ENCODE measurements around the gene SIX3. TPM values are rescaled to one million over a fixed set of nuclear protein-coding genes. Genes with fewer than 3 reads are reported as not detected.

SIX3 gene
- total RNA-seq, 1 donor from 2014 or later, result not detected

DNA sequence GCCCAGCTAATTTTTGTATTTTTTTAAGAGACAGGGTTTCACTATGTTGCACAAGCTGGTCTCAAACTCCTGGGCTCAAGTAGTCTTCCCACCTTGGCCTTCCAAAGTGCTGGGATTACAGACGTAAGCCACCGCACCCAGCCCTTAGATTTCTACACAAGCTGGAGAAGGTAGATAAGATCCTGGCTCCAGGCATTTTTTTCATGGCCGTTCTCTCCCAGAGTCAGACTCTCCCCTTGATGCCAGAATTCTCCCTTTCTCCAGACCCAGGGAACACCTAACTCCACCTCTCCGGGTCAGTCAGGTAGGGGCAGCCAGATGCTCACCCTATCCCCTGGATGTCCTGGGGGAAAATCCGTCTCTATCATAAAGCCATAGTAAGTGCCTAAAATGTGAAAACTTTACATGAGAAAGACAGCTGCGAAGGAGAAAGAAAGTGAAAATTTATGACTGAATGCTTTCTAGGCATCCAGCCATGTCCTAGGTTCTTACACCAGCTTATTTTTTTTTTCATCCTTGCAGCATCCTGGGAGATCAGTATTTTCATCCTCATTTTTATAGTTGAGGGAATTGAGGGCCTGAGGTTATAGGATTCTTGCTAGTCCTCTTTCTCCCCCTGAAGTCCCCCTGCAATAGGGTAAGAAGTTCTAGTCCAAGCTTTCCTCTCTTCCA, 16.3 kb downstream of the SIX3 start:
- TF ChIP-seq, protein P1, sequence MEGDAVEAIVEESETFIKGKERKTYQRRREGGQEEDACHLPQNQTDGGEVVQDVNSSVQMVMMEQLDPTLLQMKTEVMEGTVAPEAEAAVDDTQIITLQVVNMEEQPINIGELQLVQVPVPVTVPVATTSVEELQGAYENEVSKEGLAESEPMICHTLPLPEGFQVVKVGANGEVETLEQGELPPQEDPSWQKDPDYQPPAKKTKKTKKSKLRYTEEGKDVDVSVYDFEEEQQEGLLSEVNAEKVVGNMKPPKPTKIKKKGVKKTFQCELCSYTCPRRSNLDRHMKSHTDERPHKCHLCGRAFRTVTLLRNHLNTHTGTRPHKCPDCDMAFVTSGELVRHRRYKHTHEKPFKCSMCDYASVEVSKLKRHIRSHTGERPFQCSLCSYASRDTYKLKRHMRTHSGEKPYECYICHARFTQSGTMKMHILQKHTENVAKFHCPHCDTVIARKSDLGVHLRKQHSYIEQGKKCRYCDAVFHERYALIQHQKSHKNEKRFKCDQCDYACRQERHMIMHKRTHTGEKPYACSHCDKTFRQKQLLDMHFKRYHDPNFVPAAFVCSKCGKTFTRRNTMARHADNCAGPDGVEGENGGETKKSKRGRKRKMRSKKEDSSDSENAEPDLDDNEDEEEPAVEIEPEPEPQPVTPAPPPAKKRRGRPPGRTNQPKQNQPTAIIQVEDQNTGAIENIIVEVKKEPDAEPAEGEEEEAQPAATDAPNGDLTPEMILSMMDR (IDR thresholded peaks at IDR 0.05), result no peak
- Histone ChIP-seq H3K9me3 (no peaks in the 10 kb centered on the region), H3K36me3 (no peaks in the 10 kb centered on the region), H3K4me3 (no peak overlapping the region), H3K27me3 (ENCODE audit: low read depth) (peaks cover 52% of the 10 kb centered on the region), H3K27ac (no peak overlapping the region), H3K4me1 (peaks cover 21% of the 10 kb centered on the region)
- DNase-seq (no peak), ATAC-seq (no peak)
- intact Hi-C loops (cut with DNase I), result no loop called here

DNA sequence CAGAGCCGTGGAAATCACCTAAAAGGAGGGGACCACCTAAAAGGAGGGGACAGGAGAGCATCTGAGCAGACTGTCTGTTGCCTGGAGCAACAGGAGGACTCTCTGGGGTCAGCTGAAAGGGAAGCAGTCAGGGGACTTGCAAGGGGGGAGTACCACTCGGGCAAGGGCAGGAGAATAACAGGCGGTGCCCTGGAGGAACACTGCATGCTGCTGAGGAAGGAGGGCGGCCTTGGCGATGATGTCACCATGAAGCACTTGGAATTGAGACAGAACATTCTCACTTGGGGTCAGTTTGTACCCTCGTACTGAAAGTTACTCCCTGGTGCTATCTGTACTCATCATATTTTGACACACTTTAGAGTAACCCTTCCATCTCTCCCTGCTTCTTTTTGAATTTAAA, 18.4 kb downstream of the SIX3 start:
- ATAC-seq (no peak), DNase-seq (no peak)
- TF ChIP-seq, protein P1 (IDR thresholded peaks at IDR 0.05), result no peak
- intact Hi-C loops (cut with DNase I), result no loop called here
- H3K4me3 ChIP-seq, result no peak overlapping the region
- H3K4me1 ChIP-seq, result peaks cover 11% of the 10 kb centered on the region
- peaks cover 38% of the 10 kb centered on the region for H3K27me3 ChIP-seq (ENCODE audit: low read depth)
- H3K9me3 ChIP-seq, result no peaks in the 10 kb centered on the region
- H3K36me3 ChIP-seq, result no peaks in the 10 kb centered on the region
- no peak overlapping the region for H3K27ac ChIP-seq

DNA sequence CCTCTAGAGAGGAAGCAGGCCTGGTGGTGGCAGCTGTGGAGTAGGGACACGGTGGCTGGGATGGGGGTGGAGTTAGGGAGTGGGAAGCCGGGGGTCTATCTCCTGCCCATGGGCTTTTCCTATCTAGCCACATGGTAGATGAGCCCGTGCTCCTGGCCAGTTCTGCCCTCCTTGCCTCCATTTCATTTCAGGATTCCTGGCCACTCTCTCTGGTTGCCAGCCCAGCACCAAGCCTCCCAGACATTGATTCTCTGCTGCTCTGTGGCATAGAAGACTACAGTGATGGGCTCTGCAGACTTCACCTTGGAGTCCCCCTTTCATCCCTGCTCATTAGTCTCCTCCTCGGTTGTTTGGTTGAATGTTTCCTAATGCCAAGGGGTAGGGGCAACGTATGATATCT, 19.4 kb downstream of the SIX3 start:
- intact Hi-C loops (cut with DNase I), result no loop called here

DNA sequence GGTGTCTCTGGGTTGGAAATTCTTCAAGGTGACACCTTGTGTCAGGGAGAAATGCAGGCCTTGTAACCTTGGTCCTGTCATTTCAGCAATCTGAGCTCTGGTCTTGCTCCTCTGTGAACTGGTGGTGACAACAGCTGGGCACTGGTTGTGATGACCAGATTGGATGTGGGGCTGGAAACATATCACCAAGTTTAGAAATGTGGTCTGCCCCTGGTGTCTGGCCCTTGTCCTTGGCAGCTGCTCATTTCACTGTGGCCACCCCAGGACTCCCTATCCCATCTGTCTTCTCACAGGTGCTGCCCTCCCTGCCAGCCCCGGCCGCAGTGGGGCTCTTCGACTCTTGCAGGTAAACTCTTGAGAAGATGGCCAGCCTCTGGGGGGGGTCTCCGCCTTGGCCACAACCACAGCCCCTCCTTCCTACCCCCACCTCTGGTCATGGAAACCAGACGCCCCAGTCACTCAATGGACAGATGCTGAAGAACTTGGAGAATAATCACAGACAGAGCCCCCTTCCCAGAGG, 20.7 kb downstream of the SIX3 start:
- H3K27ac ChIP-seq, result no peak overlapping the region
- DNase-seq (no peak), ATAC-seq (no peak)
- TF ChIP-seq, protein P1 (IDR thresholded peaks at IDR 0.05), result no peak
- no peaks in the 10 kb centered on the region for H3K36me3 ChIP-seq
- peaks cover 26% of the 10 kb centered on the region for H3K27me3 ChIP-seq (ENCODE audit: low read depth)
- intact Hi-C loops (cut with DNase I), result no loop called here
- H3K4me3 ChIP-seq, result no peak overlapping the region
- no peaks in the 10 kb centered on the region for H3K9me3 ChIP-seq
- peaks cover 7% of the 10 kb centered on the region for H3K4me1 ChIP-seq

More for the DNA sequence above, 19.4 kb downstream of the SIX3 start:
- H3K27ac ChIP-seq, result no peak overlapping the region
- no peaks in the 10 kb centered on the region for H3K9me3 ChIP-seq
- DNase-seq (no peak), ATAC-seq (no peak)
- no peak overlapping the region for H3K4me3 ChIP-seq
- TF ChIP-seq, protein P1 (IDR thresholded peaks at IDR 0.05), result no peak
- H3K36me3 ChIP-seq, result no peaks in the 10 kb centered on the region
- H3K4me1 ChIP-seq, result peaks cover 7% of the 10 kb centered on the region
- peaks cover 28% of the 10 kb centered on the region for H3K27me3 ChIP-seq (ENCODE audit: low read depth)

DNA sequence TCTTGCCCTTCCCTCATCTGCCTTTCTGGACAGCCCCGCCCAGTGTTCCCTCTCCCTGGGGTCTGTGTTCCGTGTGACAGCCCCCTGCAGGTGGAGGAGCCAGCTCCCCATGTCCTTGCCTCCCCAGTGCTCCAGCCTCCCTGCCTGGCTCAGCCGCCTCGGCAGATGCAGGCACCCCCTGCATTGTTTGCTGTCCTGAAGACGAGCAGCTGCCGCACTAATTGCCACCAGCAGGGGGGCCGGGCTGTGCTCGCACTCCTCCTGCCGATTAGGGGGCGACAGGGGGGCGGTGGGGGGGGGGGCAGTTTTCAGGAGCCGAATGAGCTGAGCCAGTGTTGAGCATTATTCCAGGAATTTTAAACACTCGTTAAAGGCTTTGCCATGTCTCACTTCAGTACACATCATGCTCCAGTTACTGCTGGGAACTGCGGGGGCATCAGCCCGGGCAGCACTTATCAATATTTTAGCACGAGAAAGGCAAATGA, 23.3 kb downstream of the SIX3 start:
- intact Hi-C loops (cut with DNase I), result no loop called here
- Histone ChIP-seq H3K4me3 (no peak overlapping the region), H3K27me3 (ENCODE audit: low read depth) (peaks cover 14% of the 10 kb centered on the region), H3K36me3 (no peaks in the 10 kb centered on the region), H3K27ac (no peak overlapping the region), H3K4me1 (peaks cover 7% of the 10 kb centered on the region), H3K9me3 (no peaks in the 10 kb centered on the region)
- TF ChIP-seq, protein P1 (IDR thresholded peaks at IDR 0.05), result no peak
- DNase-seq (no peak), ATAC-seq (no peak)

Measured in lower lobe of right lung (tissue), 2 donors.